IPS-20b (cell line): ENCODE data around the gene RGL1.

Source experiments
- H3K27ac ChIP-seq: one replicate; pipeline ENCODE4 v1.5.1; 2013; ENCODE audit warnings: low read length
- H3K27me3 ChIP-seq: 2 replicates; pipeline ENCODE4 v1.6.1; 2013; ENCODE audit warnings: mild to moderate bottlenecking, low read length, inconsistent platforms; ENCODE audit not compliant: insufficient read depth
- H3K36me3 ChIP-seq: 2 replicates; pipeline ENCODE4 v1.6.1; 2013; ENCODE audit warnings: low read depth, mild to moderate bottlenecking, inconsistent platforms, low read length, moderate library complexity; ENCODE audit not compliant: insufficient read depth
- H3K4me1 ChIP-seq: 2 replicates; pipeline ENCODE4 v1.6.1; 2013; ENCODE audit warnings: mild to moderate bottlenecking, control low read depth, inconsistent platforms, low read length, moderate library complexity; ENCODE audit not compliant: insufficient read depth
- H3K4me3 ChIP-seq: 2 replicates; pipeline ENCODE4 v1.5.1; 2013; ENCODE audit warnings: mild to moderate bottlenecking, low read length, inconsistent platforms
- H3K9ac ChIP-seq: 2 replicates; pipeline ENCODE4 v1.6.1; 2013; ENCODE audit warnings: low read depth, mild to moderate bottlenecking, inconsistent platforms, low read length, moderate library complexity
- H3K9me3 ChIP-seq: 2 replicates; pipeline ENCODE4 v1.6.1; 2013; ENCODE audit warnings: mild to moderate bottlenecking, low read depth, low read length, inconsistent platforms; ENCODE audit not compliant: insufficient read depth

Gene RGL1

GRCh38 chr1:183885142-183885735, 80.3 kb downstream of the RGL1 start:
- Histone ChIP-seq H3K27ac (no peak overlapping the region), H3K36me3 (no peaks in the 10 kb centered on the region), H3K9me3 (no peaks in the 10 kb centered on the region), H3K4me1 (peaks cover 14% of the 10 kb centered on the region), H3K27me3 (no peaks in the 10 kb centered on the region), H3K4me3 (no peak overlapping the region), H3K9ac (no peak overlapping the region)

GRCh38 chr1:183886083-183886828, 81.3 kb downstream of the RGL1 start:
- no peaks in the 10 kb centered on the region for H3K36me3 ChIP-seq
- no peak overlapping the region for H3K27ac ChIP-seq
- peaks cover 11% of the 10 kb centered on the region for H3K4me1 ChIP-seq
- no peak overlapping the region for H3K4me3 ChIP-seq
- H3K27me3 ChIP-seq = no peaks in the 10 kb centered on the region
- H3K9me3 ChIP-seq = no peaks in the 10 kb centered on the region
- H3K9ac ChIP-seq = no peak overlapping the region

- Histone ChIP-seq H3K4me3 (no peak overlapping the region), H3K36me3 (no peaks in the 10 kb centered on the region), H3K27me3 (no peaks in the 10 kb centered on the region), H3K9ac (no peak overlapping the region), H3K4me1 (peaks cover 5% of the 10 kb centered on the region; the same call in 1 of the 2 replicates), H3K27ac (no peak overlapping the region), H3K9me3 (no peaks in the 10 kb centered on the region)
Measured at GRCh38 chr1:183886853-183887252, 81.9 kb downstream of the RGL1 start.

- H3K27ac ChIP-seq = no peak overlapping the region
- no peak overlapping the region for H3K4me3 ChIP-seq
- H3K27me3 ChIP-seq = no peaks in the 10 kb centered on the region
- no peaks in the 10 kb centered on the region for H3K9me3 ChIP-seq
- H3K9ac ChIP-seq = no peak overlapping the region
- H3K36me3 ChIP-seq = no peaks in the 10 kb centered on the region
- H3K4me1 ChIP-seq = no peaks in the 10 kb centered on the region
Measured at GRCh38 chr1:183887826-183888819, 83.2 kb downstream of the RGL1 start.

GRCh38 chr1:183889095-183889494, 84.2 kb downstream of the RGL1 start:
- H3K9ac ChIP-seq = no peak overlapping the region
- no peaks in the 10 kb centered on the region for H3K27me3 ChIP-seq
- H3K27ac ChIP-seq = no peak overlapping the region
- H3K4me3 ChIP-seq = no peak overlapping the region
- H3K4me1 ChIP-seq = no peaks in the 10 kb centered on the region
- H3K9me3 ChIP-seq = no peaks in the 10 kb centered on the region
- H3K36me3 ChIP-seq = no peaks in the 10 kb centered on the region

- H3K27me3 ChIP-seq = no peaks in the 10 kb centered on the region
- no peaks in the 10 kb centered on the region for H3K4me1 ChIP-seq
- no peak overlapping the region for H3K27ac ChIP-seq
- H3K9ac ChIP-seq = no peak overlapping the region
- H3K4me3 ChIP-seq = no peak overlapping the region
- H3K9me3 ChIP-seq = no peaks in the 10 kb centered on the region
- no peaks in the 10 kb centered on the region for H3K36me3 ChIP-seq
Measured at GRCh38 chr1:183891158-183891856, 86.4 kb downstream of the RGL1 start.

- Histone ChIP-seq H3K36me3 (no peaks in the 10 kb centered on the region), H3K4me3 (no peak overlapping the region), H3K9ac (no peak overlapping the region), H3K27me3 (no peaks in the 10 kb centered on the region), H3K4me1 (no peaks in the 10 kb centered on the region), H3K27ac (no peak overlapping the region), H3K9me3 (no peaks in the 10 kb centered on the region)
Measured at GRCh38 chr1:183892351-183892793, 87.5 kb downstream of the RGL1 start.

- Histone ChIP-seq H3K27ac (no peak overlapping the region), H3K27me3 (no peaks in the 10 kb centered on the region), H3K4me1 (no peaks in the 10 kb centered on the region), H3K9me3 (no peaks in the 10 kb centered on the region), H3K4me3 (no peak overlapping the region), H3K9ac (no peak overlapping the region), H3K36me3 (no peaks in the 10 kb centered on the region)
Measured at GRCh38 chr1:183893561-183894289, 88.8 kb downstream of the RGL1 start.

- Histone ChIP-seq H3K36me3 (no peaks in the 10 kb centered on the region), H3K4me1 (no peaks in the 10 kb centered on the region), H3K9ac (no peak overlapping the region), H3K27me3 (no peaks in the 10 kb centered on the region), H3K4me3 (no peak overlapping the region), H3K9me3 (no peaks in the 10 kb centered on the region), H3K27ac (no peak overlapping the region)
Measured at GRCh38 chr1:183894290-183894565, 89.3 kb downstream of the RGL1 start.

- H3K27ac ChIP-seq = no peak overlapping the region
- H3K4me3 ChIP-seq = no peak overlapping the region
- H3K4me1 ChIP-seq = no peaks in the 10 kb centered on the region
- H3K36me3 ChIP-seq = no peaks in the 10 kb centered on the region; the same call in 1 of the 2 replicates
- H3K9ac ChIP-seq = no peak overlapping the region
- no peaks in the 10 kb centered on the region for H3K27me3 ChIP-seq
- H3K9me3 ChIP-seq = no peaks in the 10 kb centered on the region
Measured at GRCh38 chr1:183896466-183897048, 91.6 kb downstream of the RGL1 start.
